Calu3 (cell line): ENCODE results near the gene APP. TPM values are rescaled to one million over a fixed set of nuclear protein-coding genes. Genes with fewer than 3 reads are reported as not detected.

Source experiments
- BruUV-seq: library from RNA; stranded (reverse); fragments of 400-500 nt; replicated peaks from 2 replicates; lab custom pipeline; 2021; lab: Mats Ljungman, UMichigan
- CTCF ChIA-PET: fragments of 300-600 bp; sonication (Branson Sonifier 250); formaldehyde crosslinking; loops from one replicate; lab custom pipeline; 2022; ENCODE audit warnings: antibody characterized with exemption; lab: Charles Lee
- DNase-seq: peaks from one replicate; pipeline ENCODE4 v3.0.0; 2022
- H3K27ac Mint-ChIP-seq: one replicate; pipeline ENCODE4 v1.8.0; 2022; ENCODE audit warnings: mixed read lengths; ENCODE audit not compliant: unreplicated experiment
- H3K27me3 Mint-ChIP-seq: one replicate; pipeline ENCODE4 v1.8.0; 2022; ENCODE audit warnings: mixed read lengths; ENCODE audit not compliant: unreplicated experiment
- H3K36me3 Mint-ChIP-seq: one replicate; pipeline ENCODE4 v1.8.0; 2022; ENCODE audit warnings: mild to moderate bottlenecking, moderate library complexity, mixed read lengths; ENCODE audit not compliant: insufficient read depth, unreplicated experiment
- H3K4me1 Mint-ChIP-seq: one replicate; pipeline ENCODE4 v1.8.0; 2022; ENCODE audit warnings: mild to moderate bottlenecking, low read depth, mixed read lengths; ENCODE audit not compliant: unreplicated experiment
- H3K4me3 Mint-ChIP-seq: one replicate; pipeline ENCODE4 v1.8.0; 2022; ENCODE audit warnings: mild to moderate bottlenecking, low read depth, moderate library complexity, mixed read lengths; ENCODE audit not compliant: unreplicated experiment
- H3K9me3 Mint-ChIP-seq: one replicate; pipeline ENCODE4 v1.8.0; 2022; ENCODE audit warnings: low read depth, mixed read lengths; ENCODE audit not compliant: unreplicated experiment
- CTCF ChIP-seq: fragments of 200-600 bp; IDR thresholded peaks from one replicate; pipeline ENCODE4 v1.8.0; 2022; ENCODE audit warnings: antibody characterized with exemption; ENCODE audit not compliant: unreplicated experiment
- intact Hi-C: fragments of 100-400 bp; cut with micrococcal nuclease; formaldehyde crosslinking; loops from one replicate; pipeline ENCODE4 v1.10.0; 2022; ENCODE audit not compliant: unreplicated experiment
- total RNA-seq: library from RNA; stranded (reverse); gene quantifications from 2 replicates; pipeline ENCODE4 v1.2.3, GENCODE V29; 2022

Gene APP
- total RNA-seq, 1 experiment from 2014 or later: 566 TPM

GRCh38 chr21:26091480-26092018 is 79.0 kb downstream of the APP start:
- Mint-ChIP-seq H3K36me3 (peaks cover 8% of the 10 kb centered on the region), H3K9me3 (no peaks in the 10 kb centered on the region), H3K4me1 (peaks cover 10% of the 10 kb centered on the region), H3K27ac (no peak overlapping the region), H3K4me3 (no peak overlapping the region), H3K27me3 (no peaks in the 10 kb centered on the region)
- no peak for DNase-seq
- CTCF ChIA-PET: no interaction called here
- BruUV-seq: no TSS peak
- no peak for TF ChIP-seq CTCF
- intact Hi-C loops: no loop called here

GRCh38 chr21:26089730-26090129 is 80.8 kb downstream of the APP start:
- no peaks in the 10 kb centered on the region for H3K27me3 Mint-ChIP-seq
- no TSS peak for BruUV-seq
- peaks cover 8% of the 10 kb centered on the region for H3K36me3 Mint-ChIP-seq
- no peak overlapping the region for H3K27ac Mint-ChIP-seq
- H3K4me3 Mint-ChIP-seq: no peak overlapping the region
- intact Hi-C loops: no loop called here
- no peak for DNase-seq
- TF ChIP-seq CTCF: no peak
- CTCF ChIA-PET: no interaction called here
- peaks cover 10% of the 10 kb centered on the region for H3K4me1 Mint-ChIP-seq
- H3K9me3 Mint-ChIP-seq: no peaks in the 10 kb centered on the region

- intact Hi-C loops: no loop called here
- Mint-ChIP-seq H3K4me1 (peaks cover 10% of the 10 kb centered on the region), H3K36me3 (peaks cover 8% of the 10 kb centered on the region), H3K4me3 (no peak overlapping the region), H3K9me3 (no peaks in the 10 kb centered on the region), H3K27me3 (no peaks in the 10 kb centered on the region), H3K27ac (no peak overlapping the region)
- TF ChIP-seq CTCF: no peak
- CTCF ChIA-PET: no interaction called here
- TSS peak; percentile 9 for BruUV-seq
- DNase-seq: no peak
Measured at GRCh38 chr21:26087223-26087918, 83.2 kb downstream of the APP start.

GRCh38 chr21:26085882-26086281 is 84.7 kb downstream of the APP start:
- CTCF ChIA-PET: no interaction called here
- intact Hi-C loops: no loop called here
- H3K27ac Mint-ChIP-seq: no peak overlapping the region

More at GRCh38 chr21:26085882-26086281, 84.7 kb downstream of the APP start:
- Mint-ChIP-seq H3K9me3 (no peaks in the 10 kb centered on the region), H3K4me3 (no peak overlapping the region), H3K36me3 (peaks cover 8% of the 10 kb centered on the region), H3K4me1 (peaks cover 2% of the 10 kb centered on the region), H3K27me3 (no peaks in the 10 kb centered on the region)
- no TSS peak for BruUV-seq
- no peak for TF ChIP-seq CTCF
- DNase-seq: no peak
